Uterus (tissue), 4 donors: ENCODE measurements around the gene CNNM2. TPM values are rescaled to one million over a fixed set of nuclear protein-coding genes. Genes with fewer than 3 reads are reported as not detected.
A peak's percentile ranks its signal among the peaks of the same experiment; 100 is the strongest.

Experiments used
- DNase-seq, 2 donors: peaks; one replicate each; pipeline ENCODE4 v3.0.0-alpha.2; 2019 to 2020
- H3K27ac ChIP-seq, 2 donors: fragments of 200-600 bp; sonication (generic); 1 replicate in 1 of 2; 2 replicates in 1 of 2; pipeline ENCODE4 v1.5.1; 2016 to 2018
- H3K27me3 ChIP-seq, 2 donors: fragments of 200-600 bp; sonication (generic); one replicate each; pipeline ENCODE4 v1.5.1; 2018 to 2019; ENCODE audit warnings: control low read depth in 1 of 2
- H3K36me3 ChIP-seq, 2 donors: fragments of 200-600 bp; sonication (generic); one replicate each; pipeline ENCODE4 v1.5.1; 2019; ENCODE audit warnings: control low read depth in 1 of 2
- H3K4me1 ChIP-seq, 2 donors: fragments of 200-600 bp; sonication (generic); one replicate each; pipeline ENCODE4 v1.5.1; 2018 to 2019; ENCODE audit warnings: control low read depth in 1 of 2
- H3K4me3 ChIP-seq, 2 donors: fragments of 200-600 bp; sonication (generic); 1 replicate in 1 of 2; 2 replicates in 1 of 2; pipeline ENCODE4 v1.5.1; 2018 to 2019; ENCODE audit warnings: mild to moderate bottlenecking in 1 of 2
- H3K9me3 ChIP-seq, 2 donors: fragments of 200-600 bp; sonication (generic); one replicate each; pipeline ENCODE4 v1.5.1; 2019; ENCODE audit warnings: control low read depth in 1 of 2
- CTCF ChIP-seq, 4 experiments: fragments of 200-600 bp in 2 of 4; fragments of 450-650 bp in 2 of 4; sonication (generic) in 2 of 4; IDR thresholded peaks; one replicate each; pipeline ENCODE4 v1.5.1; 2016 to 2019; ENCODE audit warnings: antibody characterized with exemption in 4 of 4, mild to moderate bottlenecking in 2 of 4, moderate library complexity in 1 of 4
- POLR2A ChIP-seq, 2 donors: fragments of 450-650 bp; IDR thresholded peaks; one replicate each; pipeline ENCODE4 v1.6.1; 2016; ENCODE audit warnings: antibody characterized with exemption in 2 of 2, mild to moderate bottlenecking in 1 of 2, moderate library complexity in 1 of 2
- intact Hi-C: fragments of 100-400 bp; cut with DNase I; formaldehyde crosslinking; loops from one replicate; pipeline ENCODE4 v1.15.1; 2023; ENCODE audit warnings: low total_unique reads
- total RNA-seq, 4 donors: library from RNA; depleted of rRNA in 3 of 4; stranded (reverse); fragments of >200 nt in 3 of 4; gene quantifications; one replicate each; pipeline versions ENCODE4 v1.1.0 to v1.2.4, GENCODE V29; 2014 to 2023
- donor health status: DM: yes; HTN: yes; CAD: no.

The CNNM2 gene
- total RNA-seq, 4 donors from 2014 or later: 5.1 to 11.0 (median 7.4) TPM

DNA sequence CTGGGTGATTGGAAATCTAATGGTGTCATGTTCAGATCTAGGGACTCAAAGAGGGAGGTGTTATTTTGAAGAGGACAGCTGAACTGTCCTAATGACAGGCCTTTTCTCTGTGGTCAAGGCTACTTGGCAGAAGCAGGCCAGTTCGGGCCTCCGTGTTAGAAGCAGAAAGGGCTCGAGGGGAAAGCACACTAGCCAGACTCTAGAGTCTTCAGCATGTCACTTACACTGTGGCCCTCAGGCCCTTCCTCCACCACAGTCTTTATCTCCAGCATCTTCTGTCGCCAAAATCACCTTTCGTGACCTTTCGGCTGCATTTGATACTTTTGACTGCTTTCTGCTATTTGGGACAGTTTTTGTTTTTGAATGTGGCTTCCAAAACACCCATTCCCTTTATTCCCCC is 123.3 kb downstream of the CNNM2 start:
- DNase-seq: no peak
- intact Hi-C loops: no loop called here
- TF ChIP-seq CTCF (IDR thresholded peaks at IDR 0.05) (no peak), POLR2A (IDR thresholded peaks at IDR 0.05) (no peak)
- no peaks in the 10 kb centered on the region for H3K36me3 ChIP-seq
- H3K4me1 ChIP-seq: no peaks in the 10 kb centered on the region
- H3K27ac ChIP-seq: no peak overlapping the region
- no peaks in the 10 kb centered on the region for H3K9me3 ChIP-seq
- no peaks in the 10 kb centered on the region for H3K27me3 ChIP-seq
- H3K4me3 ChIP-seq: no peak overlapping the region

GRCh38 chr10:103042129-103042528 is 124.0 kb downstream of the CNNM2 start:
- intact Hi-C loops: no loop called here
- no peaks in the 10 kb centered on the region for H3K27me3 ChIP-seq
- no peak overlapping the region for H3K27ac ChIP-seq
- no peaks in the 10 kb centered on the region for H3K9me3 ChIP-seq
- no peak for DNase-seq
- no peaks in the 10 kb centered on the region for H3K36me3 ChIP-seq
- no peak overlapping the region for H3K4me3 ChIP-seq
- TF ChIP-seq POLR2A (IDR thresholded peaks at IDR 0.05) (no peak), CTCF (IDR thresholded peaks at IDR 0.05) (no peak)
- no peaks in the 10 kb centered on the region for H3K4me1 ChIP-seq

GRCh38 chr10:103042908-103043307 is 124.8 kb downstream of the CNNM2 start:
- Histone ChIP-seq H3K9me3 (no peaks in the 10 kb centered on the region), H3K4me3 (no peak overlapping the region), H3K36me3 (no peaks in the 10 kb centered on the region), H3K27ac (no peak overlapping the region), H3K4me1 (no peaks in the 10 kb centered on the region), H3K27me3 (no peaks in the 10 kb centered on the region)
- DNase-seq: no peak
- TF ChIP-seq CTCF (IDR thresholded peaks at IDR 0.05) (no peak), POLR2A (IDR thresholded peaks at IDR 0.05) (no peak)
- intact Hi-C loops: no loop called here

GRCh38 chr10:103044942-103045489 is 126.9 kb downstream of the CNNM2 start:
- no peak for TF ChIP-seq CTCF (IDR thresholded peaks at IDR 0.05)
- no peak for TF ChIP-seq POLR2A (IDR thresholded peaks at IDR 0.05)
- DNase-seq: no peak
- Histone ChIP-seq H3K27ac (peak overlapping the region; percentile 38 to 61), H3K27me3 (no peaks in the 10 kb centered on the region), H3K4me1 (no peaks in the 10 kb centered on the region), H3K9me3 (no peaks in the 10 kb centered on the region), H3K4me3 (no peak overlapping the region), H3K36me3 (no peaks in the 10 kb centered on the region)
- intact Hi-C loops: no loop called here

DNA sequence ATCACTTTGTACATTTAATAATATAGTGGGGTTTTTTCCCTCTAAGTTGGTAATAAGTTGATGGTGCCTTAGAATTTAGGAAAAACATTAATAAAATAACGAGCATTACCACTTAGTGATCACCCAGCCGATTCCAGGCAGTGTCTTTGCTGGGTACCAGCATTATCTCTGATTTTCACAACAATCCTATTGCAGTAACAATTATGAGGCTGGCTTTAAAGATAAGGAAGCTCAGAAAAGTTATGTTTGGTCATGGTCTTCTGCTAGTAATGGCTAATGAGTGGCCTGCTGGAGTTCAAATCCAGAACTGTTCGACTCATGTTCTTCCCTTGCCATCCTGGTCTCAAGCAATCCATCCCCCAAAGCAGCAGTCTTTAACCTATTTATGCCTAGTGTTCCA is 127.9 kb downstream of the CNNM2 start:
- no peaks in the 10 kb centered on the region for H3K9me3 ChIP-seq
- no peak overlapping the region for H3K4me3 ChIP-seq
- H3K36me3 ChIP-seq: no peaks in the 10 kb centered on the region
- no peaks in the 10 kb centered on the region for H3K4me1 ChIP-seq
- H3K27me3 ChIP-seq: no peaks in the 10 kb centered on the region
- DNase-seq: no peak
- H3K27ac ChIP-seq: peak overlapping the region; percentile 38 to 61
- TF ChIP-seq CTCF (IDR thresholded peaks at IDR 0.05) (no peak), POLR2A (IDR thresholded peaks at IDR 0.05) (no peak)
- intact Hi-C loops: no loop called here
